HCEC 1CT (cell line): ENCODE measurements around the gene MTCL1.

Experiments used
- DNase-seq: peaks from one replicate; pipeline ENCODE4 v3.0.0-alpha.2; 2017

The MTCL1 gene

GRCh38 chr18:8816816-8817215 is 111.5 kb downstream of the MTCL1 start:
- no peak for DNase-seq

DNA sequence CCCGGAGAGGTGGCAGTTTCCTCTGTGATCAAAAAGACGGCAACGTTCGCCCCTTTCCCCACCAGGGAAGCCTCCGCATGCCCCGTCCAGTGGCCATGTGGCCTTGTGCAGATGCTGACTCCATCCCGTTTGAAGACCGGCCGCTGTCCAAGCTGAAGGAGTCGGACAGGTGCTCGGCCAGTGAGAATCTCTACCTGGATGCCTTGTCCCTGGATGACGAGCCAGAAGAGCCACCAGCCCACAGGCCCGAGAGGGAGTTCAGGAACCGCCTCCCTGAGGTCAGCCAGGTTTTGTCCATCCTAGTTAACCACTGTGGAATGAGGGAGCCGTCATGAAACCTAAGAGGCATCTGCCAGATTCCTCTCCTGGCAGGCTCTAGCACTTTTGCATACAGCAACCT is 113.6 kb downstream of the MTCL1 start:
- DNase-seq: no peak

DNA sequence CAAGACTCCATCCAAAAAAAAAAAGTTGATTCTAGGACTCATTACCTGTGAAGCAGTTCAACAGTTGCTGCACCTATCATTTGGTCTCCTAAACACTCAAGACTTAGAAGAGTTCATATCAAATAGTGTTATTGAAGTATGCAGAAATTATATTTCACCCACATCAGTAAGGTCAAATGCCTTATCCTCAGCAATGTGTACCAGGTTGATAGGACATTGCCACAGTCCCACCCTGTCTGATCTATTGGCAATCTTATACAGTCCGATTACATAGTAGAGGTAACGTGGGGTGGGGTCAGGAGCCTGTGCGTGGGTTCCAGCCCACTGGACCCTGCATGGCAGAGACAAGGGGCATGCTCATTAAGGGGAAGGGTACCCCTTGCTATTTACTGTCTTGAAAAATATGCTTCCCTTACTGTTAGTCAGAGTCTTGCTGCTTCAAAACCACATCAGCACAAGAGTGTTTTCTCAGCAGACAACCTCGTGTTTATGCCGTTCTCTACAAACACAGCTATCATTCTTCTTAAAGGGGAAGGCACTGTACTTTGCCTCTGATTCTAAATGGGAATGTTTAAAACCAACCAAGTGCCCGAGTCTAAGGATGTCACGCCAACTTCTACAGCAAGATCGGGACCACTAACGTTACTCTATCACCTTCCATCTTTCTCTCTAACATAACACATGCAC is 115.2 kb downstream of the MTCL1 start:
- no peak for DNase-seq

- DNase-seq: no peak
These were observed 115.7 kb downstream of the MTCL1 start for GRCh38 chr18:8821083-8821465.

- DNase-seq: no peak
These were observed 116.2 kb downstream of the MTCL1 start for GRCh38 chr18:8821531-8821930.

GRCh38 chr18:8822643-8823042 is 117.3 kb downstream of the MTCL1 start:
- DNase-seq: no peak

GRCh38 chr18:8823530-8823929 is 118.2 kb downstream of the MTCL1 start:
- no peak for DNase-seq

- DNase-seq: no peak
These were observed 119.5 kb downstream of the MTCL1 start for GRCh38 chr18:8824846-8825245.

GRCh38 chr18:8825273-8825672 is 119.9 kb downstream of the MTCL1 start:
- no peak for DNase-seq

- no peak for DNase-seq
These were observed 120.5 kb downstream of the MTCL1 start for GRCh38 chr18:8825729-8826375.

DNA sequence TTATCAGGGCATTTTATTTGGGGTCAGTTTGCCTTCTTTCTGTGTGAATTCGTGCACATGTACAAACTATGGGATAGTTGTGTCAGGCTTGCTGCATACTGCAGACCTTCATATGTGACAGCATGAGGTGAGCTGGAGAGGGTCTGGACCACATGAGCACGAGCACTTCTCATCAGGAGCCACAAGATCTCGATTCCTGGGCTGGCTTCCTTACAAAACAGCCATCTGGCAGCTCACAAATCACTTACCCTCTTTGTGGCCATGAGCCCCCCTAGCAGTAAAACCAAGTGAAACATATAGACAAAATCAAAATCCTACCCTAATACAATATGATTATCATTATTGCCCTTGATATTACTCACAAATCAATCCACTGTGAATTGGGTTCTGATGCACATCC is 121.2 kb downstream of the MTCL1 start:
- DNase-seq: no peak

DNA sequence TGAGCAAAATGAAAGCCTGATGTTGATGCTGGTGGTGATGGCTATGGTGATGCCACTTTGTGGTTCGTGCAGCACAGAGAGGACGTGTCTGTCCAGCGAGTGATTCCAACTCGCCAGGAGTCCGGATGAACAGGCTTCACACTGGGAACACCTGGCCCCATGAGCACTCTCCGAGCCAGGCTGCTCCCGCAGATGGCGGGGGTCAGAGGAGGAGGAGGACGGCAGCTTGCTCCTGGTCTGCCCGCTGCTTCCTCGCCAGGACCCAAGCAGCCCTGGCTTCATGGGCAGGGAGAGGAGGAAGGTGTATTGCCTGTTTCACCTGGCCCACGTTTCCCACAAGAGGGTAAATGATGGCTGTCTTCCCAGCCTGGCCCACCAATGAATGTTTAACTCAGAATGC is 121.6 kb downstream of the MTCL1 start:
- DNase-seq: no peak

- DNase-seq: no peak
These were observed 122.9 kb downstream of the MTCL1 start for GRCh38 chr18:8828300-8828699.

- DNase-seq: no peak
These were observed 123.4 kb downstream of the MTCL1 start for GRCh38 chr18:8828798-8829197.

DNA sequence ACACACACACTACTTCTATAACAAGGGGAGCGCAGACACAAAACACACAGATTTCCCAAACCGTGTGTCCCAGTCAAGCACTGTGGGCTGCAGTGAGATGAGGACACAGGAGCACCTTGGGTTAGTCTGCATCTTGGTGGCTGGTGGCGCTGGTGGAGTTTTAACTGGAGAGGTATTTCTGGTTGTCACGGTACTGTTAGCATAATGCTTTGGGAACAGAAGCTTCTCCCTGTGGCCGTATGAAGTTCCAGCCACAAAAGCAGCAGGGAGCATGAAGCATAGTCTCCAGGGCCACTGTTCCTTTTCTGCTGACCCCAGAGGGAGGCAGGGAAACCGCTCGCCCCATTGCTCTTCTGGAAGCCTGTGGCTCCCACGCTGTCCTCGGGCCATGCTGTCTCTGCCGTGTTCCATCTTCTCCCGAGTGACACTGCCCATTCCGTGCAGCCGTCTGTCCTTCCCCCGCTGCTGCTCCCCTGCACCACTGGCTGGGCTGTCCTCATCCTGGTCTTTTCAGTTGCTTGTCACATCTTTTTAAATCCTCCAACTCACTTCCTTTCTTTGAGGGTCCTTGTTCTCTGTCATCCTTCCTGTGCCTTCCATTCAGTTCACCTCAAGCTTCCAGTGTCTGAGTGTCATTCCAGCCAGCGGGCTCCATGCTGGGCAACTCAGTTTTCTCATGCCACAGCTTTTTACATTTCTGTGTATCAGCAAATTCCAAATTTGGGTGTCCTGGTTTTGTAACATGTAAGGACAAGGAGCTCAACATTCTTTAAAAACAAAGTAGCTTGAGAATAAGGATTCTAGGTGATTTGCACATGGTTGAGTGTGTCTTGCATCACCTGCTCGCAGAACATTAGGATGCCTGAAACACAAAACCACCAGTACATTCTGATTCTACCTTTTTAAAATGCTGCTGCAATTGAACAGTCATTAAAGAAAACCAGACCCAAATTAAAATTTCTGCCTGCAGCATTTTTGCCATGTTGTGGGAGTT is 125.0 kb downstream of the MTCL1 start:
- no peak for DNase-seq

DNA sequence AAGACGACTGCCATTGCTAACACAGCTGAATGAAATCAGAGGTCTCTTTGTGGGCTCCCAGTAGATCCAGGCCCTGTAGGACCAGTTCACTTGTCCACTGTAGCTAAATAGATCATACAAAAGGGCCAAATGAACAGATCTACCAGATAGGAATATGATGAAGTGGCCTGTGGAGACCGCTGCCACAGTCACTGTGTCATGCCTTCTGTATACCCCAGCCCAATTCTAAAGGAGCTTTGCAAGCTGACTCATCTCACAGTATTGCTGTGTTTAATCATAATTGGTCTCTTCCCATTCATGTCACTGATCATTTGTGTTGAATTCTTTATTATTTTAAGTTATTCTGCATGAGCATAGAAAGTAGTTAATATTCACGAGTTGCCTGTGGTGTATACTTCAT is 125.8 kb downstream of the MTCL1 start:
- no peak for DNase-seq

DNA sequence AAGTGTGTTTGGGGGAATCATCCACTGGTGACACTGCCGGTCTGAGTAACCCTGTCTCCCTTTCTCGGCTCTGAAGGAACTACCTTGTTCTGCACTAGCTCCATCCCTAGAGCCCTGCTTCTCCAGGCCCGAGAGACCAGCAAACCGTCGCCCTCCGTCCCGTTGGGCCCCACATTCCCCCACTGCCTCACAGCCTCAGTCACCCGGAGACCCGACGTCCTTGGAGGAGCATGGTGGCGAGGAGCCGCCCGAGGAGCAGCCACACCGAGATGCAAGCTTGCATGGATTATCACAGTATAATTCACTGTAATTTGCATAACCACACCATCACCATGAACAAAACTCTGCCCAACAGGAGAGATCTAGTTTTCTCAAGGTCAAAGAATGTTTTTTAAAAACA is 126.2 kb downstream of the MTCL1 start:
- no peak for DNase-seq

DNA sequence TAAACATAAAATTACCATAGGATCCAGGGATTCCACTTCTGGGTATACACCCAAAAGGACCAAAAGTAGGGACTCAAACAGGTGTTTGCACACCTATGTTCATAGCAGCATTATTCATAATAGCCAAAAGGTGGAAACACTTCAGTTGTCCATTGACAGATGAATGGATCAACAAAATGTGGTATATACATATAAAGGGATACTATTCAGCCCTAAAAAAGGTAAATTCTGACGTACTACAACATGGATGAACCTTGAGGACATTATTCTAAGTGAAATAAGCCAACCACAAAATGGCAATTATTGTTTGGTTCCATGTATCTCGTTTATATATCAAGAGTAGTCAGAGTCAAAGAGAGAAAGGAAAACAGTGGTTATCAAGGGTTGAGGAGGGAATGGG is 128.1 kb downstream of the MTCL1 start:
- no peak for DNase-seq

- no peak for DNase-seq
These were observed 129.5 kb downstream of the MTCL1 start for GRCh38 chr18:8834881-8835280.

DNA sequence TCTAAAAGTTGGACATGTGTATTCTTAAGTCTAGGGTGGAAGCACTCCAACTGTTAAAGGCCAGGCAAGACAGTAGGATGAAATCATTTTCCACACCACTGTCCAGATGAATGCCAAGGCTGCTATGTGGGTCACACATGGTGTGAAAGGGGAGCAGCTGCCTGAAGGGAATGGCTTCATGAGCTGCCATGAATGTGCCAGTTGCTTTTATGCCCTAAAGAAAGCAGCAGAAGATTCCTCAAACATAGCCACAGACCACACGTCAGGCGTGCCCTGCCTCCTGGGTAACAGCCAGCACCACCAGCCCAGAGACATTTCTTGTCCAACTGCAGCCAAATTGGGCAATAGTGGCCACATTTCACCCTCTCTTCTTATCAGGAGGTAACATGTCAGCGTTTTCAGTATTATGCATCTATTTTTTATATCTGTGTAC is 130.2 kb downstream of the MTCL1 start:
- no peak for DNase-seq

GRCh38 chr18:8839281-8839680 is 133.9 kb downstream of the MTCL1 start:
- DNase-seq: no peak

- no peak for DNase-seq
These were observed 136.6 kb downstream of the MTCL1 start for GRCh38 chr18:8841781-8842485.

DNA sequence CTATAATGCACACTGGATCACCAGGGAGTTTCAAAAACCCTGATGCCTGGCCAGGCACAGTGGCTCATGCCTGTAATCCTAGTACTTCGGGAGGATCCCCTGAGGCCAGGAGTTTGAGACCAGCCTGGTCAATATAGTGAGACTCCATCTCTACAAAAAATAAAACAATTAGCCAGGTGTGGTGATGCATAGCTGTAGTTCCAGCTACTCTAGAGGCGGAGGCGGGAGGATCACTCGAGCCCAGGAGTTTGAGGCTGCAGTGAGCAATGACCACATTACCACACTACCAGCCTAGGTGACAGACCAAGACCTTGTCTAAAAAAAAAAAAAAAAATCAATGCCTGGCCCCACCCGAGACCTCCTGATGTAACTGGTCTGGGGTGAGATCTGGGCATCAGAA is 137.2 kb downstream of the MTCL1 start:
- DNase-seq: no peak
